ENCODE data around the gene DAG1. TPM values are rescaled to one million over a fixed set of nuclear protein-coding genes. Genes with fewer than 3 reads are reported as not detected.

The DAG1 gene
- total RNA-seq, 2 experiments from 2014 or later: 10.9 to 14.9 TPM

DNA sequence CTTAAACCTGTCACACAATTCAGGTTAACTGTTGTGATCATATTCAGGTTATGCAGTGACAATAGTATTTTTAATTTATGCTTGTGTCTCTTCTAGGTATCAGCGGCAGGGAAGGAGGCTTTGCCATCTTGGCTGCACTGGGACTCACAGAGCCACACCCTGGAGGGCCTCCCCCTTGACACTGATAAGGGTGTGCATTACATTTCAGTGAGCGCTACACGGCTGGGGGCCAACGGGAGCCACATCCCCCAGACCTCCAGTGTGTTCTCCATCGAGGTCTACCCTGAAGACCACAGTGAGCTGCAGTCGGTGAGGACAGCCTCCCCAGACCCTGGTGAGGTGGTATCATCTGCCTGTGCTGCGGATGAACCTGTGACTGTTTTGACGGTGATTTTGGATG lies 60.6 kb downstream of the DAG1 start:
- ChIA-PET CTCF (ENCODE audit: unreplicated experiment) (no interaction called here), POLR2A (no interaction called here)
- H3K4me1 ChIP-seq (ENCODE audit: insufficient read depth, low read length, poor library complexity, severe bottlenecking): no peaks in the 10 kb centered on the region
- no TSS peak for BruUV-seq (replicated peaks)
- no peak overlapping the region for H2AFZ ChIP-seq (ENCODE audit: low read length)
- DNase-seq (ENCODE audit: low spot score): no peak
- intact Hi-C loops (cut with micrococcal nuclease; ENCODE audit: unreplicated experiment): no loop called here
- no peak for TF ChIP-seq EZH2phosphoT487 (IDR thresholded peaks at IDR 0.05; ENCODE audit: borderline replicate concordance, low read depth, low read length)
- TF ChIP-seq, protein P1, sequence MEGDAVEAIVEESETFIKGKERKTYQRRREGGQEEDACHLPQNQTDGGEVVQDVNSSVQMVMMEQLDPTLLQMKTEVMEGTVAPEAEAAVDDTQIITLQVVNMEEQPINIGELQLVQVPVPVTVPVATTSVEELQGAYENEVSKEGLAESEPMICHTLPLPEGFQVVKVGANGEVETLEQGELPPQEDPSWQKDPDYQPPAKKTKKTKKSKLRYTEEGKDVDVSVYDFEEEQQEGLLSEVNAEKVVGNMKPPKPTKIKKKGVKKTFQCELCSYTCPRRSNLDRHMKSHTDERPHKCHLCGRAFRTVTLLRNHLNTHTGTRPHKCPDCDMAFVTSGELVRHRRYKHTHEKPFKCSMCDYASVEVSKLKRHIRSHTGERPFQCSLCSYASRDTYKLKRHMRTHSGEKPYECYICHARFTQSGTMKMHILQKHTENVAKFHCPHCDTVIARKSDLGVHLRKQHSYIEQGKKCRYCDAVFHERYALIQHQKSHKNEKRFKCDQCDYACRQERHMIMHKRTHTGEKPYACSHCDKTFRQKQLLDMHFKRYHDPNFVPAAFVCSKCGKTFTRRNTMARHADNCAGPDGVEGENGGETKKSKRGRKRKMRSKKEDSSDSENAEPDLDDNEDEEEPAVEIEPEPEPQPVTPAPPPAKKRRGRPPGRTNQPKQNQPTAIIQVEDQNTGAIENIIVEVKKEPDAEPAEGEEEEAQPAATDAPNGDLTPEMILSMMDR (conservative IDR thresholded peaks at IDR 0.05; ENCODE audit: low read length): no peak
- no peaks in the 10 kb centered on the region for H3K9me3 ChIP-seq (ENCODE audit: low read length)
- H3K9me2 ChIP-seq (ENCODE audit: insufficient read depth, low read length): no peaks in the 10 kb centered on the region
- H3K4me3 ChIP-seq (ENCODE audit: low read depth, low read length, poor library complexity, severe bottlenecking): no peak overlapping the region
- H3K36me3 ChIP-seq (ENCODE audit: insufficient read depth, low read length): peaks cover 23% of the 10 kb centered on the region
- no peaks in the 10 kb centered on the region for H3K79me2 ChIP-seq (ENCODE audit: insufficient read depth, low read depth, low read length)
- no peak overlapping the region for H3K27ac ChIP-seq (ENCODE audit: low read depth, low read length, poor library complexity, severe bottlenecking)
- H4K20me1 ChIP-seq (ENCODE audit: insufficient read depth, low read length): no peaks in the 10 kb centered on the region
- H3K4me2 ChIP-seq (ENCODE audit: low read length): no peak overlapping the region

DNA sequence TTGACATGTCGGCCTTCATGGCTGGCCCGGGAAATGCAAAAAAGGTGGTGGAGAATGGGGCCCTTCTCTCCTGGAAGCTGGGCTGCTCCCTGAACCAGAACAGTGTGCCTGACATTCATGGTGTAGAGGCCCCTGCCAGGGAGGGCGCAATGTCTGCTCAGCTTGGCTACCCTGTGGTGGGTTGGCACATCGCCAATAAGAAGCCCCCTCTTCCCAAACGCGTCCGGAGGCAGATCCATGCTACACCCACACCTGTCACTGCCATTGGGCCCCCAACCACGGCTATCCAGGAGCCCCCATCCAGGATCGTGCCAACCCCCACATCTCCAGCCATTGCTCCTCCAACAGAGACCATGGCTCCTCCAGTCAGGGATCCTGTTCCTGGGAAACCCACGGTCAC lies 61.2 kb downstream of the DAG1 start:
- ChIA-PET CTCF (ENCODE audit: unreplicated experiment) (no interaction called here), POLR2A (no interaction called here)
- Histone ChIP-seq H3K4me3 (ENCODE audit: low read depth, low read length, poor library complexity, severe bottlenecking) (no peak overlapping the region), H3K36me3 (ENCODE audit: insufficient read depth, low read length) (peaks cover 23% of the 10 kb centered on the region), H3K9me3 (ENCODE audit: low read length) (no peaks in the 10 kb centered on the region), H4K20me1 (ENCODE audit: insufficient read depth, low read length) (no peaks in the 10 kb centered on the region), H2AFZ (ENCODE audit: low read length) (no peak overlapping the region), H3K79me2 (ENCODE audit: insufficient read depth, low read depth, low read length) (no peaks in the 10 kb centered on the region), H3K4me1 (ENCODE audit: insufficient read depth, low read length, poor library complexity, severe bottlenecking) (no peaks in the 10 kb centered on the region), H3K9me2 (ENCODE audit: insufficient read depth, low read length) (no peaks in the 10 kb centered on the region), H3K27ac (ENCODE audit: low read depth, low read length, poor library complexity, severe bottlenecking) (no peak overlapping the region), H3K4me2 (ENCODE audit: low read length) (no peak overlapping the region)
- no TSS peak for BruUV-seq (replicated peaks)
- no peak for DNase-seq (ENCODE audit: low spot score)
- TF ChIP-seq EZH2phosphoT487 (IDR thresholded peaks at IDR 0.05; ENCODE audit: borderline replicate concordance, low read depth, low read length): no peak
- TF ChIP-seq, protein P1 (conservative IDR thresholded peaks at IDR 0.05; ENCODE audit: low read length): no peak
- intact Hi-C loops (cut with micrococcal nuclease; ENCODE audit: unreplicated experiment): no loop called here

DNA sequence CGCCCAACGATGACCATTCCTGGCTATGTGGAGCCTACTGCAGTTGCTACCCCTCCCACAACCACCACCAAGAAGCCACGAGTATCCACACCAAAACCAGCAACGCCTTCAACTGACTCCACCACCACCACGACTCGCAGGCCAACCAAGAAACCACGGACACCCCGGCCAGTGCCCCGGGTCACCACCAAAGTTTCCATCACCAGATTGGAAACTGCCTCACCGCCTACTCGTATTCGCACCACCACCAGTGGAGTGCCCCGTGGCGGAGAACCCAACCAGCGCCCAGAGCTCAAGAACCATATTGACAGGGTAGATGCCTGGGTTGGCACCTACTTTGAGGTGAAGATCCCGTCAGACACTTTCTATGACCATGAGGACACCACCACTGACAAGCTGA lies 61.6 kb downstream of the DAG1 start:
- Histone ChIP-seq H3K4me3 (ENCODE audit: low read depth, low read length, poor library complexity, severe bottlenecking) (no peak overlapping the region), H2AFZ (ENCODE audit: low read length) (no peak overlapping the region), H3K9me3 (ENCODE audit: low read length) (no peaks in the 10 kb centered on the region), H3K36me3 (ENCODE audit: insufficient read depth, low read length) (peaks cover 23% of the 10 kb centered on the region), H3K79me2 (ENCODE audit: insufficient read depth, low read depth, low read length) (no peaks in the 10 kb centered on the region), H3K27ac (ENCODE audit: low read depth, low read length, poor library complexity, severe bottlenecking) (no peak overlapping the region), H3K4me2 (ENCODE audit: low read length) (no peak overlapping the region), H3K9me2 (ENCODE audit: insufficient read depth, low read length) (no peaks in the 10 kb centered on the region), H3K4me1 (ENCODE audit: insufficient read depth, low read length, poor library complexity, severe bottlenecking) (no peaks in the 10 kb centered on the region), H4K20me1 (ENCODE audit: insufficient read depth, low read length) (no peaks in the 10 kb centered on the region)
- CTCF ChIA-PET (ENCODE audit: unreplicated experiment): no interaction called here
- POLR2A ChIA-PET: no interaction called here
- BruUV-seq (replicated peaks): TSS peak; percentile 42
- no peak for DNase-seq (ENCODE audit: low spot score)
- TF ChIP-seq, protein P1 (conservative IDR thresholded peaks at IDR 0.05; ENCODE audit: low read length): no peak
- TF ChIP-seq EZH2phosphoT487 (IDR thresholded peaks at IDR 0.05; ENCODE audit: borderline replicate concordance, low read depth, low read length): no peak
- intact Hi-C loops (cut with micrococcal nuclease; ENCODE audit: unreplicated experiment): no loop called here

Data from OCI-LY7 (cell line).